HepG2 (cell line): ENCODE measurements around the gene ZNHIT1. TPM values are rescaled to one million over a fixed set of nuclear protein-coding genes. Genes with fewer than 3 reads are reported as not detected.

Source experiments
- FOXC1 ChIP-seq: sonication (generic); formaldehyde crosslinking; IDR thresholded peaks from 2 replicates; pipeline ENCODE4 v1.8.0; 2022; ENCODE audit warnings: mild to moderate bottlenecking, missing genetic modification reagents, borderline replicate concordance
- HES4 ChIP-seq: sonication (generic); formaldehyde crosslinking; IDR thresholded peaks from 2 replicates; pipeline ENCODE4 v1.9.0; 2021; ENCODE audit warnings: mild to moderate bottlenecking, missing genetic modification reagents, borderline replicate concordance
- POLR2G ChIP-seq: fragments of 200-400 bp; formaldehyde crosslinking; IDR thresholded peaks from 2 replicates; pipeline ENCODE4 v1.6.1; 2018; ENCODE audit warnings: mild to moderate bottlenecking, low read depth, low read length, moderate library complexity
- SP1 ChIP-seq, 2 experiments: fragments of 450-650 bp in 1 of 2; sonication (generic) in 1 of 2; formaldehyde crosslinking in 1 of 2; IDR thresholded peaks; 2 replicates each; pipeline versions ENCODE4 v1.4.0 to v1.6.1; 2016 to 2020; ENCODE audit warnings: missing genetic modification reagents in 1 of 2
- ZNF564 ChIP-seq: sonication (generic); formaldehyde crosslinking; IDR thresholded peaks from 2 replicates; pipeline ENCODE4 v1.8.1; 2023; ENCODE audit warnings: mild to moderate bottlenecking, missing genetic modification reagents
- ZNF7 ChIP-seq: IDR thresholded peaks from 2 replicates; pipeline ENCODE4 v1.6.1; 2016; ENCODE audit warnings: missing biosample characterization, missing genetic modification reagents
- polyA plus RNA-seq, 8 experiments: library from polyadenylated mRNA; depleted of rRNA in 3 of 8; stranded (reverse) in 7 of 8; unstranded in 1 of 8; fragments of >200 nt; fragmentation: Illumina TruSeq in 4 of 8; extraction: Trizol in 4 of 8; gene quantifications; 2 replicates each; pipeline versions ENCODE4 v1.2.1 to v1.2.3, GENCODE V29; 2011 to 2016; ENCODE audit warnings: low read depth in 4 of 8, missing spikeins in 1 of 8, mixed read lengths in 1 of 8; ENCODE audit not compliant: insufficient read depth in 1 of 8
- total RNA-seq, 5 experiments: library from RNA; depleted of rRNA; stranded (reverse); fragments of >200 nt; fragmentation: Illumina TruSeq; extraction: Trizol; gene quantifications; 2 replicates each; pipeline ENCODE4 v1.2.3, GENCODE V29; 2016; ENCODE audit warnings: low read depth in 1 of 5
- TF ChIP-seq, protein P1 (sequence below): sonication (generic); formaldehyde crosslinking; IDR thresholded peaks from 2 replicates; pipeline ENCODE4 v1.8.0; 2023; ENCODE audit warnings: mild to moderate bottlenecking, missing genetic modification reagents
- TF ChIP-seq, protein P2 (sequence below): sonication (generic); formaldehyde crosslinking; IDR thresholded peaks from 2 replicates; pipeline ENCODE4 v1.4.0; 2020; ENCODE audit warnings: missing genetic modification reagents, mild to moderate bottlenecking, borderline replicate concordance
- TF ChIP-seq, protein P3 (sequence below): sonication (generic); formaldehyde crosslinking; IDR thresholded peaks from 2 replicates; pipeline ENCODE4 v1.8.1; 2022; ENCODE audit warnings: mild to moderate bottlenecking, missing genetic modification reagents
- TF ChIP-seq, protein P4 (sequence below): sonication (generic); formaldehyde crosslinking; IDR thresholded peaks from 2 replicates; pipeline ENCODE4 v1.5.0; 2020; ENCODE audit warnings: mild to moderate bottlenecking, missing genetic modification reagents, borderline replicate concordance
- TF ChIP-seq, protein P5 (sequence below): sonication (generic); formaldehyde crosslinking; IDR thresholded peaks from 2 replicates; pipeline ENCODE4 v1.4.0; 2020; ENCODE audit warnings: missing genetic modification reagents; ENCODE audit errors: not compliant biosample characterization
- TF ChIP-seq, protein P6 (sequence below): sonication (generic); formaldehyde crosslinking; conservative IDR thresholded peaks from 2 replicates; pipeline ENCODE4 v1.8.0; 2022; ENCODE audit warnings: low read depth, missing genetic modification reagents
- TF ChIP-seq, protein P7 (sequence below): sonication (generic); formaldehyde crosslinking; IDR thresholded peaks from 2 replicates; pipeline ENCODE4 v1.4.0; 2020; ENCODE audit warnings: mild to moderate bottlenecking, missing genetic modification reagents

The ZNHIT1 gene
- total and polyA plus RNA-seq, 2 of the 13 experiments (the other 11 are each of a cell fraction or from before 2014, with no cell fraction given): 32.5 to 64.5 TPM

DNA sequence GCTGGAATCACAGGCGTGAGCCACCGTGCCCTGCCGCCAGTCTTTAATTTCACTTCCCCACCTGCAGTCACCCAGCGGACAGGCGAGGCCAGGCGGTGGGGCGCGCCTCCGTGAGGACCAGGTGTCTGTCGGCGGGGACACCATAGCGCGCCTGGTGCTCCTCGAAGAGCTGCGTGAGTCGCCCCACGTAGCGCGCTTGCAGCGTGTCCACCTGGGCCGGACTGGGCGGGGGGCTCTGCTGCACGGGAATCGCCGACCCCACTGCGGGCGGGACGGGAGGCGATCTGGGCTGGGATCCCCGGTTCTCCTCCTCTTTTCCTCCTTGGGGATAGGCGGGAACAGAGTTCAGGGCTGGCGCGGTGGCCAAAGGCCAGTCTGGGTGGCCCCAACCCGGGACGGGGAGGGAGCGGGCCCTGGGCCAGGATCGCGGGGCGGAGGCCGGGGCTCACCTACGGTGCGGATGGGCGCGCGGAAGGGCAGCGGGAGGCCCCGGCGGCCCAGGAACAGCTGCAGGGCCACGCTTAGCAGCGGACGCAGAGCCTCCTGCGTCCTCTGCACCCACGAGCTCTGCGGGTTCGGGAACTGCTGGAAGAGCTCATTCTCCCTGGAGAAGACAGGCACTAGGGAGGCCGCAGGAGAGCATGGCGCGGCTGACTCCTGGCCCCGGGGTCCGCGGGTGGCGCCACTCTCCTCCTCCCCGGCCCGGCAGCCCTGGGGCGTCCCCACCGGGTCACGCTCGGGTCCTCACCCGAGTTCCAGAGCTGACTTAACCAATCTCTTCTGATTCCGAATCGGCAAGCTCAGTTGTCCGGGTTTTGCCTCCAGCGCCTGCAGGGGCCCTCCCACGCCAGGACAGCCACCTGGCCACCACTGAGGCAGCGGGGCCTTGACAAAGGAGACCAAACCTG is 16.0 kb upstream of the ZNHIT1 start (continued):
- TF ChIP-seq, protein P1, sequence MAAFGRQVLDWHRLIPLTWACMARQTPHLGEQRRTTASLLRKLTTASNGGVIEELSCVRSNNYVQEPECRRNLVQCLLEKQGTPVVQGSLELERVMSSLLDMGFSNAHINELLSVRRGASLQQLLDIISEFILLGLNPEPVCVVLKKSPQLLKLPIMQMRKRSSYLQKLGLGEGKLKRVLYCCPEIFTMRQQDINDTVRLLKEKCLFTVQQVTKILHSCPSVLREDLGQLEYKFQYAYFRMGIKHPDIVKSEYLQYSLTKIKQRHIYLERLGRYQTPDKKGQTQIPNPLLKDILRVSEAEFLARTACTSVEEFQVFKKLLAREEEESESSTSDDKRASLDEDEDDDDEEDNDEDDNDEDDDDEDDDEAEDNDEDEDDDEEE: peak; percentile 96
- no peak for TF ChIP-seq ZNF564
- TF ChIP-seq, protein P2, sequence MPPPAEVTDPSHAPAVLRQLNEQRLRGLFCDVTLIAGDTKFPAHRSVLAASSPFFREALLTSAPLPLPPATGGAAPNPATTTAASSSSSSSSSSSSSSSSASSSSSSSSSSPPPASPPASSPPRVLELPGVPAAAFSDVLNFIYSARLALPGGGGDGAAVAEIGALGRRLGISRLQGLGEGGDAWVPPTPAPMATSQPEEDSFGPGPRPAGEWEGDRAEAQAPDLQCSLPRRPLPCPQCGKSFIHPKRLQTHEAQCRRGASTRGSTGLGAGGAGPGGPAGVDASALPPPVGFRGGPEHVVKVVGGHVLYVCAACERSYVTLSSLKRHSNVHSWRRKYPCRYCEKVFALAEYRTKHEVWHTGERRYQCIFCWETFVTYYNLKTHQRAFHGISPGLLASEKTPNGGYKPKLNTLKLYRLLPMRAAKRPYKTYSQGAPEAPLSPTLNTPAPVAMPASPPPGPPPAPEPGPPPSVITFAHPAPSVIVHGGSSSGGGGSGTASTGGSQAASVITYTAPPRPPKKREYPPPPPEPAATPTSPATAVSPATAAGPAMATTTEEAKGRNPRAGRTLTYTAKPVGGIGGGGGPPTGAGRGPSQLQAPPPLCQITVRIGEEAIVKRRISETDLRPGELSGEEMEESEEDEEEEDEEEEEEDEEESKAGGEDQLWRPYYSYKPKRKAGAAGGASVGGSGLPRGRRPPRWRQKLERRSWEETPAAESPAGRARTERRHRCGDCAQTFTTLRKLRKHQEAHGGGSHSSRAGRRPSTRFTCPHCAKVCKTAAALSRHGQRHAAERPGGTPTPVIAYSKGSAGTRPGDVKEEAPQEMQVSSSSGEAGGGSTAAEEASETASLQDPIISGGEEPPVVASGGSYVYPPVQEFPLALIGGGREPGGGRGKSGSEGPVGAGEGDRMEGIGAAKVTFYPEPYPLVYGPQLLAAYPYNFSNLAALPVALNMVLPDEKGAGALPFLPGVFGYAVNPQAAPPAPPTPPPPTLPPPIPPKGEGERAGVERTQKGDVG (CRISPR knock-in tag): peak; percentile 58; the same call in 1 of the 2 replicates
- TF ChIP-seq, protein P3, sequence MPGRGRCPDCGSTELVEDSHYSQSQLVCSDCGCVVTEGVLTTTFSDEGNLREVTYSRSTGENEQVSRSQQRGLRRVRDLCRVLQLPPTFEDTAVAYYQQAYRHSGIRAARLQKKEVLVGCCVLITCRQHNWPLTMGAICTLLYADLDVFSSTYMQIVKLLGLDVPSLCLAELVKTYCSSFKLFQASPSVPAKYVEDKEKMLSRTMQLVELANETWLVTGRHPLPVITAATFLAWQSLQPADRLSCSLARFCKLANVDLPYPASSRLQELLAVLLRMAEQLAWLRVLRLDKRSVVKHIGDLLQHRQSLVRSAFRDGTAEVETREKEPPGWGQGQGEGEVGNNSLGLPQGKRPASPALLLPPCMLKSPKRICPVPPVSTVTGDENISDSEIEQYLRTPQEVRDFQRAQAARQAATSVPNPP (CRISPR knock-in tag): peak; percentile 58; the same call in 1 of the 2 replicates
- no peak for TF ChIP-seq SP1 (IDR thresholded peaks at IDR 0.05)
- TF ChIP-seq SP1 (CRISPR knock-in tag; IDR thresholded peaks at IDR 0.05): peak; percentile 6; the same call in 1 of the 2 replicates
- peak; percentile 66; the same call in 1 of the 2 replicates for TF ChIP-seq FOXC1
- TF ChIP-seq HES4: peak; percentile 88; the same call in 1 of the 2 replicates
- TF ChIP-seq POLR2G: peak; percentile 81
- no peak for TF ChIP-seq ZNF7 (CRISPR knock-in tag)
- TF ChIP-seq, protein P4, sequence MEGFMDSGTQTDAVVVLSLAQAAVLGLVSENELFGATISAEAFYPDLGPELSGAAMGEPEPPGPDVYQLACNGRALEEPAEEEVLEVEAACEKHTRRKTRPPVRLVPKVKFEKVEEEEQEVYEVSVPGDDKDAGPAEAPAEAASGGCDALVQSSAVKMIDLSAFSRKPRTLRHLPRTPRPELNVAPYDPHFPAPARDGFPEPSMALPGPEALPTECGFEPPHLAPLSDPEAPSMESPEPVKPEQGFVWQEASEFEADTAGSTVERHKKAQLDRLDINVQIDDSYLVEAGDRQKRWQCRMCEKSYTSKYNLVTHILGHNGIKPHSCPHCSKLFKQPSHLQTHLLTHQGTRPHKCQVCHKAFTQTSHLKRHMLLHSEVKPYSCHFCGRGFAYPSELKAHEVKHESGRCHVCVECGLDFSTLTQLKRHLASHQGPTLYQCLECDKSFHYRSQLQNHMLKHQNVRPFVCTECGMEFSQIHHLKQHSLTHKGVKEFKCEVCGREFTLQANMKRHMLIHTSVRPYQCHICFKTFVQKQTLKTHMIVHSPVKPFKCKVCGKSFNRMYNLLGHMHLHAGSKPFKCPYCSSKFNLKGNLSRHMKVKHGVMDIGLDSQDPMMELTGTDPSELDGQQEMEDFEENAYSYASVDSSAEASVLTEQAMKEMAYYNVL (CRISPR knock-in tag): peak; percentile 74
- TF ChIP-seq, protein P5, sequence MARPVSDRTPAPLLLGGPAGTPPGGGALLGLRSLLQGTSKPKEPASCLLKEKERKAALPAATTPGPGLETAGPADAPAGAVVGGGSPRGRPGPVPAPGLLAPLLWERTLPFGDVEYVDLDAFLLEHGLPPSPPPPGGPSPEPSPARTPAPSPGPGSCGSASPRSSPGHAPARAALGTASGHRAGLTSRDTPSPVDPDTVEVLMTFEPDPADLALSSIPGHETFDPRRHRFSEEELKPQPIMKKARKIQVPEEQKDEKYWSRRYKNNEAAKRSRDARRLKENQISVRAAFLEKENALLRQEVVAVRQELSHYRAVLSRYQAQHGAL (CRISPR knock-in tag): peak; percentile 23
- TF ChIP-seq, protein P6, sequence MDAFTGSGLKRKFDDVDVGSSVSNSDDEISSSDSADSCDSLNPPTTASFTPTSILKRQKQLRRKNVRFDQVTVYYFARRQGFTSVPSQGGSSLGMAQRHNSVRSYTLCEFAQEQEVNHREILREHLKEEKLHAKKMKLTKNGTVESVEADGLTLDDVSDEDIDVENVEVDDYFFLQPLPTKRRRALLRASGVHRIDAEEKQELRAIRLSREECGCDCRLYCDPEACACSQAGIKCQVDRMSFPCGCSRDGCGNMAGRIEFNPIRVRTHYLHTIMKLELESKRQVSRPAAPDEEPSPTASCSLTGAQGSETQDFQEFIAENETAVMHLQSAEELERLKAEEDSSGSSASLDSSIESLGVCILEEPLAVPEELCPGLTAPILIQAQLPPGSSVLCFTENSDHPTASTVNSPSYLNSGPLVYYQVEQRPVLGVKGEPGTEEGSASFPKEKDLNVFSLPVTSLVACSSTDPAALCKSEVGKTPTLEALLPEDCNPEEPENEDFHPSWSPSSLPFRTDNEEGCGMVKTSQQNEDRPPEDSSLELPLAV (CRISPR knock-in tag): no peak
- TF ChIP-seq, protein P7, sequence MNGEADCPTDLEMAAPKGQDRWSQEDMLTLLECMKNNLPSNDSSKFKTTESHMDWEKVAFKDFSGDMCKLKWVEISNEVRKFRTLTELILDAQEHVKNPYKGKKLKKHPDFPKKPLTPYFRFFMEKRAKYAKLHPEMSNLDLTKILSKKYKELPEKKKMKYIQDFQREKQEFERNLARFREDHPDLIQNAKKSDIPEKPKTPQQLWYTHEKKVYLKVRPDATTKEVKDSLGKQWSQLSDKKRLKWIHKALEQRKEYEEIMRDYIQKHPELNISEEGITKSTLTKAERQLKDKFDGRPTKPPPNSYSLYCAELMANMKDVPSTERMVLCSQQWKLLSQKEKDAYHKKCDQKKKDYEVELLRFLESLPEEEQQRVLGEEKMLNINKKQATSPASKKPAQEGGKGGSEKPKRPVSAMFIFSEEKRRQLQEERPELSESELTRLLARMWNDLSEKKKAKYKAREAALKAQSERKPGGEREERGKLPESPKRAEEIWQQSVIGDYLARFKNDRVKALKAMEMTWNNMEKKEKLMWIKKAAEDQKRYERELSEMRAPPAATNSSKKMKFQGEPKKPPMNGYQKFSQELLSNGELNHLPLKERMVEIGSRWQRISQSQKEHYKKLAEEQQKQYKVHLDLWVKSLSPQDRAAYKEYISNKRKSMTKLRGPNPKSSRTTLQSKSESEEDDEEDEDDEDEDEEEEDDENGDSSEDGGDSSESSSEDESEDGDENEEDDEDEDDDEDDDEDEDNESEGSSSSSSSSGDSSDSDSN (CRISPR knock-in tag): peak; percentile 99
